Activated CD8-positive, alpha-beta memory T cell treated with anti-CD3 and anti-CD28 coated beads for 1 hour (primary cell): ENCODE data around the gene RCL1.
A peak's percentile ranks its signal among the peaks of the same experiment; 100 is the strongest.
"Not testable (repeated sequence)": the region's sequence is repeated elsewhere in the genome, so short reads cannot be mapped to it uniquely, and the experiment has no call there.

Experiments
- DNase-seq, 2 donors: peaks; one replicate each; pipeline ENCODE4 v3.0.0-alpha.2; 2020; ENCODE audit warnings: low read depth in 1 of 2; ENCODE audit errors: extremely low read depth in 1 of 2

RCL1 gene, protein sequence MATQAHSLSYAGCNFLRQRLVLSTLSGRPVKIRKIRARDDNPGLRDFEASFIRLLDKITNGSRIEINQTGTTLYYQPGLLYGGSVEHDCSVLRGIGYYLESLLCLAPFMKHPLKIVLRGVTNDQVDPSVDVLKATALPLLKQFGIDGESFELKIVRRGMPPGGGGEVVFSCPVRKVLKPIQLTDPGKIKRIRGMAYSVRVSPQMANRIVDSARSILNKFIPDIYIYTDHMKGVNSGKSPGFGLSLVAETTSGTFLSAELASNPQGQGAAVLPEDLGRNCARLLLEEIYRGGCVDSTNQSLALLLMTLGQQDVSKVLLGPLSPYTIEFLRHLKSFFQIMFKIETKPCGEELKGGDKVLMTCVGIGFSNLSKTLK

DNA sequence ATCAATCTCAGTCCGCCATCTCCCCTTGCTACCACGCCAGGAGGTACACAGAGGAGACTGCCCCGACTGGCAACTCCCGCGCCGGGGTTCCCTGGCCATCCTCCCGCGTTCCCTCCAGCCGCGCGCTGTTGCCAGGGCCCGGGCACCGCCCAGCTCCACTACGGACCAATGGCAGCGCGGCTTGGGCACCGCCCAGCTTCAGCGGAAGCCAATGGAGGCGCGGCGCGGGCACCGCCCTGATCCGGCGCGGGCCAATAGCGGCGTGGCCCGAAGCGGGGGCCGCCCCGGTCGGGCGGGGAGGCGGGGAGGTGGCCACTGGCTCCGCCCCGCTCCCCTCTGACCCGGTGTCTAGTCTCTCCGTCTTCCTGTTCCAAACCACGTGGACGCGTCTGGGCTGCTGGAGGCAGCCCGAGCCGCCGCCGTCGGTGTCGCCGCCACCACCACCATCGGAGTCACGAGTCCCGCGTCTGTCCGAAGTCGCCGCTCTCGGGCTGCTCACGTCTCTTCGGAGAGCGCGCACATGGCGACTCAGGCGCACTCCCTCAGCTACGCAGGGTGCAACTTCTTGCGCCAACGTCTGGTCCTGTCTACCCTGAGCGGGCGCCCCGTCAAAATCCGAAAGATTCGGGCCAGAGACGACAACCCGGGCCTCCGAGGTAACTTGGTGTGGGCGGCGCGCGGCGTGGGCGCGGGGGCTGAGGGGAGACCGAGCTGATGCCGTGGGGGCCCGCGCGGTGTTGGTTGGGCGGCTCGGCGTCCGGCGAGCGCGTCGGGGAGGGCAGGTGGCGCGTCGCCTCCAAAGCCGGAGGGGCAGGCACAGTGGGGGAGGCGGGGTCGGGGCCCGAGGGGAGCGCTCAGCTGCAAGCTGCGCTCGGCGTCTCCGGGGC, at the start of gene RCL1:
Gene RCL1, plus strand, starts transcription at position 373 of the 887 bp plus-strand sequence. Its CDS starts 148 bp downstream, at position 521.
- DNase-seq = peak; percentile 82 to 94

DNA sequence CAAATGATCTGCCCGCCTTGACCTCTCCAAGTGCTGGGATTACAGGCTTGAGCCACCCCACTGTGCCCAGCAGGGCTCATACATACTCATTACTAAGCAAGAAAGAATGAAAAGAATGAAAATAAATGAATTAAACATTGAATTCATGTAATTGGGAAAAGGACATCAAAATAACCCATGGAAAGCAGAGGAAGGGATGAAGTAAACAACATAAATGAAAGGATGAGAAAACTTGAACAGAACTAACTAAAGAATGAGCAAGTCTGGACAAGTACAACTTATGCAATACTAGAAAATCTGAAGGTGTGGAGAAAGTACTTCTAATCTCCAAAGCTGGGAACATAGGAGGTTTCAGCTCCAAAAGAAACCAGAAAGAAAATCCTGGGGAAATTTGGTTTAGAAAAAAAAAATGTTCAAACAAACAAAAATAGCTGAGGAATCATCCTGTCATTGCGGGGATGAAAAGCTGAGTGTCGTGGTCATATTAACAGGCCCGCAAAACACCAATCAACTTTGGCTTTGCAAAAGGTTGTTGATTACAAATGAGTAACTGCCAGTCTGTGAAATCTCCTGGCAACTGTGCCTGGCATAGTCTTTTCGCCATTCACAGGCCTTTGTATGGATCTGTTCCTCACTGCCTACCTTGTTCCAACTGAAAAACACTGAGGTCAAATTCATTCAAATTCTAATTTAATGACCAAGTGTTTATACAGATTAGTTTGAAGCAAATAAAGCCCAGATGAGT, 49.4 kb upstream of the RCL1 start:
- DNase-seq = no peak

DNA sequence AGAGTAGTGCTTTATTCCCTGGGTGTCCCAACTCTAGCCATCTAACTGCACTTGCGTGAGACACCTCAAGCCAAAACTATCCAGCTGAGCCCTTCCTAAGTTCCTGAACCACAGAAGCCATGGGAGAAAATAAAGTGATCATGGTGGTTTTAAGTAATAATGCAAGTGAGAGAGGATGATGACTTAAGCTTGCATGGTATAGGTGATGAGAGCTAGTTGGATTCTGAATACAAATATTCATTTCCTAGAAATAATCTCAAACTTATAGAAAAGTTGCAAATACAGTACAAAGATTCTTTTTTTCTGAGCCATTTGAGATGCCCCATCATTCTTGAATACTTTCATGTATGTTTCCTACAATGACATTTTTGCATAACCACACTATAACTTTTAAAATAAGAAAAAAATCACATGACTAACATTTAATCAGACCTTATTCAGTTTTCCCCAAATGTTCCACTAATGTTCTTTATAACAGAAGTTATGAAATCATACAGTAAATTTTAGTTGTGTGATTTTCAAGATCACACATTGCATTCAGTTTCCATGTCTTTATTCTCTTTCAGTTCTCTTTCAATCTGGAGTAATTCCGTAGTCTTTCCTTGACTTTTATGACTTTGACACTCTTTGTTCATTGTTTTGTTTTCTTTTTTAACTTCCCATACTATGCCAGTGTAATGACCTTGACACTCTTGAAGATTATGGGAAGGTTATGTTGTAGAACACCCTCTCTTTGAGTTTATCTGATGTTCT, 46.3 kb upstream of the RCL1 start:
- no peak for DNase-seq

DNA sequence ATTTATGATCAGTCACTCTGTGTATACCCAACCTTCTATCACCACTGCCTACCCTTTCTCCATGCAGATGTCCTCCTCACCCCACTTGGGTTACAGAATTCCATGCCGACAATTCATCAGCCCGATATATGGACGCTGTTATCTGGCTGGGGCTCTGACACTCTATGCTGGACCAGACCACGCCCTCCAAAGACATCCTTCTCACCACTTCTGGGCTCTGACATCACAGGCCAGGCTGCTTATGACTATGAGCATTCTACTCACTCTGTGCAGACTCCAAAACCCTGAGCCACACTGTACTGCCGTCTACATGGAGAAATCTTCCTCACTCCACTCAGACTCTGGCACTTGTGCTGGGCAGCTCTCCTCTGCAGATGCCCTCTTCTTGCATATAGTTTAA, 44.1 kb upstream of the RCL1 start:
- no peak for DNase-seq

DNA sequence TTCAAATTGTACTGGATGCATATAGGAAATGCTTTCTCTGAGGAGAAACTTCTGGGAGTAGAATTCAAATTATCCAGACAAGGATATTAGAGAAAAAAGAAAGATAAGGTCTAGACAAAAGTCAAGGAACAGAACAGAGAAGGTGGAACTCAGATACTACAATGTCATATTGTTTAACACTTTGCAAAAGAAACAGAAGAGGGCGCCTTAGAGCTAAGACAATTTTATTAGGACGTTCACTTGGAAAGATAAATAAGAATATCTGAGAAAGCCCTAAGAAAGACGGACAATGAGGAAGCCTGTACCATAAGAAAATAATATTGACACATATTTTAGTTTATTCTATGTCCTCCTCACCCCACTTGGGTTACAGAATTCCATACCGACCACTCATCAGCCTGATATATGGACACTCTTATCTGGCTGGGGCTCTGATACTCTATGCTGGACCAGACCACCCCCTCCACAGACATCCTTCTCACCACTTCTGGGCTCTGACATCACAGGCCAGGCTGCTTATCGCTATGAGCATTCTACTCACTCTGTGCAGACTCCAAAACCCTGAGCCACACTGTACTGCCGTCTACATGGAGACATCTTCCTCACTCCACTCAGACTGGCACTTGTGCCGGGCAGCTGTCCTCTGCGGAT, 42.6 kb upstream of the RCL1 start:
- DNase-seq = no peak

DNA sequence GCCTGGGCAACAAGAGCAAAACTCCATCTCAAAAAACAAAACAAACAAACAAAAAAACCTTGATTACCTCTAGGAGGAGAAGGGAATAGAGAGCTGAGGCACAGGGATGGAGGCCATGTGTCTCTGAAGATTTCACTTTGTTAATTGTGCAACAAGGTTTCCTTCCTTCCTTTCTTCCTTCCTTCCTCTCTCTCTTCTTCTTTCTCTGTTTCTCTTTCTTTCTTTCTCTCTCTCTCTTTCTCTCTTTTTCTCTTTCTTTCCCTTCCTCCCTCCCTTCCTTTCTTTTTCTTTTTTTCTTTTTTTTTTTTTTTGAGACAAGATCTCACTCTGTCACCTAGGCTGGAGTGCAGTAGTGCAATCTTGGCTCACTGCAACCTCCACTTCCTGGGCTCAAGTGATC, 38.2 kb upstream of the RCL1 start:
- not testable (repeated sequence) for DNase-seq

DNA sequence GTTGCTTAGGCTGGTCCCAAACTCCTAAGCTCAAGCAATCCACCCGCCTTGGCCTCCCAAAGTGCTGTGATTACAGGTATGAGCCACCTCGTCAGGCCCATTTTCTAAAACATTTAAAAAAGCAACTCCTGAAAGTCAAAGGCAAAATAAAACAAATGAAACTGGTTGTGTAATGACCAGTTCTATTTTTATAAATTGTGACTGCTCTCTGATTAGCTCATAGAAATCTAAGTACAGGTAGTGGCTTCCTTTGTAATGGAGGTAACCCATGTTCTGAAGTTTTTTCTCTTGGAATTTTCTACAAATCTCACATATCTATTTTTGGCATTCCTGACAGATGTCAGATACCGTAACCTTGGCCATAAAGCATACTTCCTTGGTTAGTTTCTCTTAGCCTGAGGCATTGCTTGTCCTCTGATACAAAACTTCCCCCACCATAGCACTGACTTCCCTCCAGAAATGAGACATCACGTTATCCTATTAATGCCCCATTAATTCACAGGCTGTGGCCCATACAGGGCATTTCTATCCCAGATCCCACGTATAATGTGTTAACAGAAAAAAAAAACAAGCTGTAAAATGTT, 37.6 kb upstream of the RCL1 start:
- no peak for DNase-seq

DNA sequence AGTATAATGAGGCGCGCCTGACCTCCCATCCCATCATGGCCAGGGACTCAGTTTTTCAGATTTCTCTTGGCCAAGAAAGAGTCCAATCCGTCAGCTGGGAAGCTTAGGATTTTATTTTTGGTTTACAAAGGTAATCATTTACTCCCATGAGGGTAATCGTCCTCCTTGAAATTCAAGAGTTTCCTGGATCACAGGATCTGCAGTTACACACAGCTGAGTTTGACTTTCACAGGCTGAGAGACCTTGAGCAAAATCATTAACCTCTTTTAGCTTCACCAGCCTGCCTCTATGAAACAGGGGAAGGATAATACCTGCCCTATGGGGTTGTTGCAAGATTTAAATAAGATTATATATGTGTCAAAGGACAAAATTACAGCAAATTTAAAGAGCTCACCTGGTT, 36.3 kb upstream of the RCL1 start:
- no peak for DNase-seq

DNA sequence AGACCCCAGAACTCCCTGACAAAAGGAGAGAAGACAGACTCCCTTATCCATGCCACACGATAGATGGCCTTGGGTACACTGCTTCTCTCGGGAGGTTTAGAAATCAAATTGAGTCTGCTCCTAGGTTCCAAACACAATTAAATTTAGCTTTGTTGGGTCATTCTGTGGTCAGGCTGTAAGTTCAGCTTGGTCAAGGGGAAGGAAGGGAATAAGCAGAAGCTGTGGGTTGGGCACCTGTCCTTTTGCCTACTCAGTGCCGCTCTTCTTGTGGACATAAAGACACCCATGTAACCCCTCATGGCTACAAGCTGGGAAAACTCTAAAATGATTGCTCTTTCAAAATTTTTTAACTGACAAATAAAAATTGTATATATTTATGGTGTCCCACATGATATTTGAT, 32.6 kb upstream of the RCL1 start:
- DNase-seq = no peak

DNA sequence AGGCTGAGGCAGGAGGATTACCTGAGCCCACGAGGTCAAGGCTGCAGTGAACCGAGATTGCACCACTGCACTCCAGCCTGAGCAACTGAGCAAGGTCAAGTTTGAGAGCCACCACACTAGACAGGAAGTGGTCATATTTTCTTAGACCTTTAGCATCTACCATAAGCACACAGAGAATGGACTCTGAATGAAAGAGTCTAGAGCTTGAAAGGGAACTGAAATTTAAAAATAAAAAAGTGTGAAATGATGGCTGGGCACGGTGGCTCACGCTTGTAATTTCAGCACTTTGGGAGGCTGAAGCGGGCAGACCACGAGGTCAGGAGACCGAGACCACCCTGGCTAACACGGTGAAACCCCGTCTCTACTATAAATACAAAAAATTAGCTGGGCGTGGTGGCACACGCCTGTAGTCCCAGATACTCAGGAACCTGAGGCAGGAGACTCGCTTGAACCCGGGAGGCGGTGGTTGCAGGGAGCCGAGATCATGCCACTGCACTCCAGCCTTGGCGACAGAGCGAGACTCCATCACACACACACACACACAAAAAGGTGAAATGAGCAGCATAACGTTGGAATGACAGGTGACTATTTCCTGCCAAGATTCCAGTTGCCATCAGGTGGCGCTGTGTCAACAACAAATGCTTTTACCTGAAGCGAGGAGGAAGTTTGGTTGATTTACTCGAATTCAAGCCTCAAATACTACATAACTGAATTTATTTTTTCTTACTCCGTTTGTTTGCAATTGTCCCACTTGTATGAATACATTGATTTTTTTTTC, 30.4 kb upstream of the RCL1 start:
- DNase-seq = peak; percentile 57 to 66

DNA sequence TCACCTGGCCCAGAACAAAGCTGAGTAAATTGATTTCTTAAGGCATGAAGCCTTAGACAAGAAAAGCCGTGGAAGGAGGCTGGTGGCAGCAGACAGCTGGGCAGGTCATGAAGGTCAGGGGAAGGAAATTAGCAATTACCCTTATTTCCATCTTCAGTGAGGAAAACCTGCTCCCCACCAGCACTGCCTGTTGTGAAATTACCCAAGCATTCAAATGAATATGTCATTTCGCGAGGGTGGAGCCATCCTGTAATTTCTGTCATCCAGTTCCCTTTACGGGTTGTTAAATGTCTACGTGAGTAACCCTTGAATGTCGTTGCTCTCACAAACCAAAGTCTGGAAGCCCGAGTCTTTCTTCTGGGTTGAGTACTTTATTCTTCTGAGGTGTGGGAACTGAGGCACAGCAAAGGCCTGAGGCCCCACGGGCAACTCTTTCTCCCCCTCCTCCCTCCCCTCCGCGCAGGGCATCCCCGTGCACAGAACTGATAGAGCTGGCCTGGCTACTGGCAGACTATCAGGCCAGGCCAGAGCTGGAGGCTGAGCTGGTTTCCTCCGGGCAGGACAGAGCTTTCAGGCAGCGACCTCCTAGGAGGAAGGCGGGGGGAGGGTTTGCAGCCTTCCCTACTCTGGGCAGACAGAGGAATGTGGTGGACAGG, 29.7 kb upstream of the RCL1 start:
- no peak for DNase-seq

DNA sequence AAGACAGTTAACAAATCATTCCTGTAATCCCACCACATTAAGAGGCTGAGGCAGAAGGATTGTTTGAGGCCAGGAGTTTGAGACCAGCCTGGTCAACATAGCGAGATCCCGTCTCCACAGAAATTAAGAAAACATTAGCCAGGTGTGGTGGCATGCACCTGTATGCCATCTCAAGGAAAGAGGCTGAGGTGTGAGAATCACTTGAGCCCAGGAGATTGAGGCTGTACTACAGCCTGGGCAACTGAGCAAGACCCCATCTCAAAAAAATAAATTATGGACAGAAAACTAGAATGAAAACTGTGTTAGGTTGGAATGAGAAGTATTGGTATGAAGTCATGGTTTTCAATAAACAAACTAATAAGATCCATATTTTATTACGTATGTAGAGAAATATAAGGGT, 28.7 kb upstream of the RCL1 start:
- no peak for DNase-seq

DNA sequence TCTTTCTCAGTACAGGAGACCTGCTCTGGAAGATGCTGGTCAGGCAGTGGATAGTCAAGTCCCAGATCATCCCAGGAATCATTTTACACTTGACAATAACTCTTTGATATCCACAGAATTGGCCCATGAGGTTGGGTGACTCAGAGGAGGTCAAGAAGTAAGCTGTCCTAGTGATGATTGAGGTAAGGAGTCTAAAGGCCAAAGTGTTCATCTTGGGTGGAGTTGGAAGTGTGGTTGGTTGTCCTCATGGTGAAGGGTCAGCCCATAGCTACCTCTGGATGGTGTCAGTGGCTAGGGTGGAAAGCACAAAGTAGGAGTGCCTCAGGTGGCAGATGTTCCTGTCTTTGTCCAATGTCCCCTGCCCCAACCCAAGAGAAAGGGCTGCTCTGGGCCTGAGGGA, 24.1 kb upstream of the RCL1 start:
- DNase-seq = no peak

DNA sequence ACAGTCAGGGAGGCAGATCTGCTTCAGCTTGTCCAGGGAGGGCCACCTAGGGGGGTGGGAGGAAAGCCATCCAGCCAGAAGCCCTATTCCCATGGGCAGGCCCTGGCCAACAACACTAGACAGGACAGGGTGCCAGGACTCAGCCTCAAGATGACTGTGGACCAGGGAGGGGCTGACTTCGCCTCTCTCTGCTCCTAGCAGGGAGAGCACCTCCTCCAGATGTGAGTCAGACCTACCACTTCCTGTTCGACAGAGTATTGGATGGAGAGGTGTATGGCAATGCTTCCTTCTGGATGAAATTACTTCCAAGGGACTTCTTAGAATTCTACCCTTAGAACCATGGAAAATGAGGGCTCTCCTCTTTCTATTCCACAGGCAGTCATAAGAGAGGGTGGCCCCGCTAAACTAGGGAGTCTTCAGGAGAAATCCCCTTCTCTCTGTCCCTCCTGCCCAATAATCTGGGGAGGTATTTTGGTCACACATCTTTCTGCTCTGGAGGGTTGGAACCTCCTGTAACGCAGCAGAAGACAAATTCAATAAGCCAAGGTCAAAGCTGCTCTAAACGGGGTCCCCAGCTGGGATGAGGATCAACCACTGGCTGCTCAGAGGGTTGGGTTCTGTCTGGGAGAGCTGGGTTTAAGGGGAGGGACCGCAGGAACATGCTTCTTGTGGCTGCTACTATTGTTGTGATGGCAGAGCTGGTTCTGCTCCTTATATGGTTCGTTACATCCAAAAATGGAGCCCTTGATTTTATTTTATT, 23.2 kb upstream of the RCL1 start:
- DNase-seq = no peak

DNA sequence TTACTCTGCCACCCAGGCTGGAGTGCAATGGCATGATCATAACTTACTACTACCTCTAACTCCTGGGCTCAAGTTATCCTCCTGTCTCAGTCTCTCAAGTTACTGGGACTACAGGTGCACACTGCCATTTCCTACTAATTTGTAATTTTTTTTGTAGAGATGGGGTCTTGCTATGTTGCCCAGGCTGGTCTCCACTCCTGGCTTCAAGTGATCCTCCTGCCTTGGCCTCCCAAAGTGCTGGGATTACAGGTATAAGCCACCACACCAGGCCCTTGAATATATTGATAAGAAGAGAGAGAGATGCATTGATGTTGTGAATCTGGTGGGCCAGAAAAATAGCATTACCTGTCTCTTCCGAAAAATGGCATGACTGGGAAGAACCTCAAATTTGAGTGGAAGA, 21.0 kb upstream of the RCL1 start:
- DNase-seq = no peak

DNA sequence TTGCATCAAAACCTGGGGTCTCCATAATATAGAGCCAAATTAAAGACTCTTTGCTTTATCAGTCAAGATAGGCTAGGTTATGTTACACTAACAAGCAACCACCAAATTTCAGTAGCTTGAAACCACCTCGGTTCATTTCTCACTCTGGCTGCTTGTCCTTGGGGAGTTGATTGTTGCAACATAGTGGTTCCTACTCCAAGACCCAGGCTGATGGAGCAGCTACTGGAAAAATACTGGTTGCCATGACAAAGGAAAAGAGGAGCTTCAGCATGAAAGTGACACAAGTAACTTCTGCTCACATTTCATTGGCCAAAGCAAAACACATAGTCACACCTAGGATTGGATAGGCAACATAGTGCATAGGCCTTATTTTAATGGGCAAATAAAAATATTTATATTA, 18.5 kb upstream of the RCL1 start:
- DNase-seq = no peak

DNA sequence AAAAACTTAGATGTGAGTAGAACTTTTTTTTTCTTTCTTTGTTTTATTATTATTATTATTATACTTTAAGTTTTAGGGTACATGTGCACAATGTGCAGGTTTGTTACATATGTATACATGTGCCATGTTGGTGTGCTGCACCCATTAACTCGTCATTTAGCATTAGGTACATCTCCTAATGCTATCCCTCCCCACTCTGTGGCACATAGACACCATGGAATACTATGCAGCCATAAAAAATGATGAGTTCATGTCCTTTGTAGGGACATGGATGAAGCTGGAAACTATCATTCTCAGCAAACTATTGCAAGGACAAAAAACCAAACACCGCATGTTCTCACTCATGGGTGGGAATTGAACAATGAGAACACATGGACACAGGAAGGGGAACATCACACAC, 17.8 kb upstream of the RCL1 start:
- not testable (repeated sequence) for DNase-seq

DNA sequence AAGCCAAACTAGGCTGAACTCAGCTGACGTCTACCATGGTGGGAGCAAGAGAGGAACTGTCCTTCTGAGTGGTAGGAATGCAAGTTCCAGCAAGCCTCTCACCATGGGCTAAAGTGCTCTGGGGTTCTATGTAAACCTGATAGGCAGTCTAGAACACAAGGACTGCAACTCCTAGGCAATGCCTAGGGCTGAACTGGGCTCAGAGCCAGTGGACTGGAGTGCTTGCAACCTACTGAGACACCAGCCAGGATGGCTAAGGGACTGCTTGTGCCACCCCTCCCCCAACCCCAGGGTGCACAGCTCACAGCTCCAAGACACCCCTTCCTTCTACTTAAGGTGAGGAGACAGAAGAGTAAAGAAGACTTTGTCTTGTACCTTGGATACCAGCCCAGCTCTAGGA, 12.1 kb upstream of the RCL1 start:
- DNase-seq = no peak
